WTC11 (cell line): ENCODE data around the gene MAST4. TPM values are rescaled to one million over a fixed set of nuclear protein-coding genes. Genes with fewer than 3 reads are reported as not detected.

Source experiments
- ATAC-seq: fragments of 200-7000 bp; cut with Tn5 transposase; 2 replicates; pipeline ENCODE4 v1.10.0; 2021; ENCODE audit warnings: mild to moderate bottlenecking, moderate library complexity
- CTCF ChIA-PET: fragments of 300-600 bp; sonication (Branson Sonifier 250); formaldehyde crosslinking; loops from one replicate; lab custom pipeline; 2021; ENCODE audit warnings: antibody characterized with exemption; lab: Charles Lee
- POLR2A ChIA-PET: fragments of 350-600 bp; sonication (Branson Sonifier 250); formaldehyde crosslinking; loops from one replicate; lab custom pipeline; 2021; ENCODE audit warnings: antibody characterized with exemption; lab: Charles Lee
- DNase-seq: peaks from one replicate; pipeline ENCODE4 v3.0.0; 2021; ENCODE audit warnings: low spot score
- H3K27ac Mint-ChIP-seq: 2 replicates; pipeline ENCODE4 v1.8.0; 2021; ENCODE audit warnings: mixed read lengths
- H3K27me3 Mint-ChIP-seq: 2 replicates; pipeline ENCODE4 v1.8.0; 2021; ENCODE audit warnings: low read depth, mild to moderate bottlenecking, moderate library complexity, mixed read lengths
- H3K36me3 Mint-ChIP-seq: 2 replicates; pipeline ENCODE4 v1.8.0; 2021; ENCODE audit warnings: mixed read lengths
- H3K4me1 Mint-ChIP-seq: 2 replicates; pipeline ENCODE4 v1.8.0; 2022; ENCODE audit warnings: mixed read lengths
- H3K4me3 Mint-ChIP-seq: 2 replicates; pipeline ENCODE4 v1.8.0; 2021; ENCODE audit warnings: mild to moderate bottlenecking, moderate library complexity, mixed read lengths
- H3K9me3 Mint-ChIP-seq: 2 replicates; pipeline ENCODE4 v1.8.0; 2021; ENCODE audit warnings: mixed read lengths
- ARID4B ChIP-seq: sonication (generic); formaldehyde crosslinking; IDR thresholded peaks from 2 replicates; pipeline ENCODE4 v1.8.0; 2023; ENCODE audit warnings: missing genetic modification reagents, mild to moderate bottlenecking, borderline replicate concordance
- CBFB ChIP-seq: sonication (generic); formaldehyde crosslinking; IDR thresholded peaks from 2 replicates; pipeline ENCODE4 v1.8.1; 2022; ENCODE audit warnings: mild to moderate bottlenecking, low read depth, missing genetic modification reagents
- CTCF ChIP-seq: fragments of 200-600 bp; IDR thresholded peaks from 2 replicates; pipeline ENCODE4 v1.8.0; 2022; ENCODE audit warnings: antibody characterized with exemption
- E2F1 ChIP-seq: sonication (generic); formaldehyde crosslinking; IDR thresholded peaks from 2 replicates; pipeline ENCODE4 v1.8.0; 2022; ENCODE audit warnings: mild to moderate bottlenecking, missing genetic modification reagents
- ETV6 ChIP-seq: sonication (generic); formaldehyde crosslinking; IDR thresholded peaks from 2 replicates; pipeline ENCODE4 v1.8.1; 2022; ENCODE audit warnings: mild to moderate bottlenecking, missing genetic modification reagents
- FOXJ3 ChIP-seq: sonication (generic); formaldehyde crosslinking; IDR thresholded peaks from 2 replicates; pipeline ENCODE4 v1.9.0; 2021; ENCODE audit warnings: missing genetic modification reagents, mild to moderate bottlenecking, borderline replicate concordance
- FOXK1 ChIP-seq: sonication (generic); formaldehyde crosslinking; IDR thresholded peaks from 2 replicates; pipeline ENCODE4 v1.8.0; 2022; ENCODE audit warnings: mild to moderate bottlenecking, moderate library complexity, missing genetic modification reagents
- FOXP1 ChIP-seq: sonication (generic); formaldehyde crosslinking; IDR thresholded peaks from 2 replicates; pipeline ENCODE4 v1.8.0; 2022; ENCODE audit warnings: missing genetic modification reagents, mild to moderate bottlenecking, moderate library complexity, borderline replicate concordance
- GABPB1 ChIP-seq: sonication (generic); formaldehyde crosslinking; IDR thresholded peaks from 2 replicates; pipeline ENCODE4 v1.8.1; 2023; ENCODE audit warnings: mild to moderate bottlenecking, missing genetic modification reagents
- GTF2I ChIP-seq: fragments of 250-450 bp; sonication (Bioruptor Pico); conservative IDR thresholded peaks from 2 replicates; pipeline ENCODE4 v1.4.0; 2021; ENCODE audit warnings: mild to moderate bottlenecking
- MAX ChIP-seq: sonication (generic); formaldehyde crosslinking; IDR thresholded peaks from 2 replicates; pipeline ENCODE4 v1.8.0; 2022; ENCODE audit warnings: mild to moderate bottlenecking, missing genetic modification reagents
- MLX ChIP-seq: sonication (generic); formaldehyde crosslinking; IDR thresholded peaks from 2 replicates; pipeline ENCODE4 v1.8.1; 2023; ENCODE audit warnings: mild to moderate bottlenecking, missing genetic modification reagents, moderate library complexity
- NR3C1 ChIP-seq: sonication (generic); formaldehyde crosslinking; conservative IDR thresholded peaks from 2 replicates; pipeline ENCODE4 v1.8.1; 2023; ENCODE audit warnings: low read depth, mild to moderate bottlenecking, missing genetic modification reagents
- SMAD4 ChIP-seq: sonication (generic); formaldehyde crosslinking; IDR thresholded peaks from 2 replicates; pipeline ENCODE4 v1.8.0; 2022; ENCODE audit warnings: mild to moderate bottlenecking, missing genetic modification reagents
- TEAD4 ChIP-seq: sonication (generic); formaldehyde crosslinking; IDR thresholded peaks from 2 replicates; pipeline ENCODE4 v1.8.0; 2022; ENCODE audit warnings: mild to moderate bottlenecking, missing genetic modification reagents
- ZNF671 ChIP-seq: fragments of 250-450 bp; sonication (Bioruptor Pico); IDR thresholded peaks from 2 replicates; pipeline ENCODE4 v1.8.0; 2021; ENCODE audit warnings: mild to moderate bottlenecking
- ZSCAN18 ChIP-seq: fragments of 250-450 bp; sonication (Bioruptor Pico); IDR thresholded peaks from 2 replicates; pipeline ENCODE4 v2.1.2; 2022; ENCODE audit warnings: mild to moderate bottlenecking, moderate library complexity
- total RNA-seq: library from RNA; stranded (reverse); gene quantifications from 3 replicates; pipeline ENCODE4 v1.2.3, GENCODE V29; 2021

Gene MAST4
- total RNA-seq, 1 experiment from 2014 or later = 8.0 TPM

GRCh38 chr5:66655395-66656324 lies 59.5 kb downstream of the MAST4 start:
- ChIA-PET POLR2A (interaction anchor here (0.9 kb wide), 1 partner anchor 12 kb away, joined by 4 read pairs; no protein-coding TSS in a partner anchor), CTCF (interaction anchor here (0.9 kb wide), 1 partner anchor 22 kb away, joined by 3 read pairs; no protein-coding TSS in a partner anchor)
- Mint-ChIP-seq H3K27ac (no peak overlapping the region), H3K4me3 (no peak overlapping the region), H3K27me3 (no peaks in the 10 kb centered on the region), H3K9me3 (peaks cover 14% of the 10 kb centered on the region), H3K4me1 (peaks cover 25% of the 10 kb centered on the region), H3K36me3 (peaks cover 7% of the 10 kb centered on the region)
- ATAC-seq (peak; percentile 78), DNase-seq (no peak)
- TF ChIP-seq CTCF (no peak), MLX (no peak), GTF2I (CRISPR knock-in tag) (no peak), SMAD4 (no peak), ARID4B (CRISPR knock-in tag) (no peak), FOXP1 (CRISPR knock-in tag) (no peak)

- ChIA-PET POLR2A (no interaction called here), CTCF (interaction anchor here (1.0 kb wide), 1 partner anchor 352 kb away, joined by 4 read pairs; no protein-coding TSS in a partner anchor)
- H3K27me3 Mint-ChIP-seq = no peaks in the 10 kb centered on the region
- no peak overlapping the region for H3K27ac Mint-ChIP-seq
- DNase-seq = no peak
- TF ChIP-seq MAX (CRISPR knock-in tag) (no peak), SMAD4 (no peak), TEAD4 (CRISPR knock-in tag) (no peak), ZSCAN18 (no peak), CBFB (CRISPR knock-in tag) (no peak), ZNF671 (no peak), NR3C1 (CRISPR knock-in tag) (no peak), FOXK1 (CRISPR knock-in tag) (no peak), E2F1 (CRISPR knock-in tag) (no peak), ETV6 (CRISPR knock-in tag) (no peak), FOXJ3 (CRISPR knock-in tag) (no peak), GABPB1 (CRISPR knock-in tag) (no peak), MLX (no peak)
- peaks cover 28% of the 10 kb centered on the region for H3K4me1 Mint-ChIP-seq
- ATAC-seq = peak; percentile 52
- no peaks in the 10 kb centered on the region for H3K36me3 Mint-ChIP-seq
- H3K4me3 Mint-ChIP-seq = no peak overlapping the region
- H3K9me3 Mint-ChIP-seq = peaks cover 2% of the 10 kb centered on the region
These were observed 62.3 kb downstream of the MAST4 start for GRCh38 chr5:66658516-66658915.
